Suprapubic skin (tissue), 4 donors: Measurements from ENCODE around the gene FBXL19. TPM values are rescaled to one million over a fixed set of nuclear protein-coding genes. Genes with fewer than 3 reads are reported as not detected.

Experiments used
- DNase-seq, 2 donors: peaks; one replicate each; pipeline ENCODE4 v3.0.0-alpha.2; 2019; ENCODE audit warnings: low spot score in 2 of 2
- H3K27ac ChIP-seq: fragments of 200-600 bp; sonication (generic); one replicate; pipeline ENCODE4 v1.5.1; 2019
- H3K27me3 ChIP-seq: fragments of 200-600 bp; sonication (generic); one replicate; pipeline ENCODE4 v1.5.1; 2019
- H3K36me3 ChIP-seq: fragments of 200-600 bp; sonication (generic); one replicate; pipeline ENCODE4 v1.5.1; 2019
- H3K4me1 ChIP-seq: fragments of 200-600 bp; sonication (generic); one replicate; pipeline ENCODE4 v1.5.1; 2019
- H3K4me3 ChIP-seq: fragments of 200-600 bp; sonication (generic); one replicate; pipeline ENCODE4 v1.5.1; 2019; ENCODE audit warnings: mild to moderate bottlenecking
- H3K9me3 ChIP-seq: fragments of 200-600 bp; sonication (generic); one replicate; pipeline ENCODE4 v1.5.1; 2019
- CTCF ChIP-seq, 2 donors: fragments of 200-600 bp in 1 of 2; fragments of 450-650 bp in 1 of 2; sonication (generic) in 1 of 2; IDR thresholded peaks; one replicate each; pipeline ENCODE4 v1.5.1; 2016 to 2019; ENCODE audit warnings: antibody characterized with exemption in 2 of 2, mild to moderate bottlenecking in 1 of 2, moderate library complexity in 1 of 2
- EP300 ChIP-seq: sonication (generic); formaldehyde crosslinking; IDR thresholded peaks from one replicate; pipeline ENCODE4 v1.6.1; 2017; ENCODE audit warnings: antibody characterized with exemption
- POLR2A ChIP-seq, 2 donors: fragments of 450-650 bp; IDR thresholded peaks; one replicate each; pipeline ENCODE4 v1.6.1; 2017; ENCODE audit warnings: antibody characterized with exemption in 2 of 2, mild to moderate bottlenecking in 2 of 2, moderate library complexity in 2 of 2
- POLR2AphosphoS5 ChIP-seq, 3 donors: sonication (generic); formaldehyde crosslinking; IDR thresholded peaks; one replicate each; pipeline ENCODE4 v1.6.1; 2017; ENCODE audit warnings: antibody characterized with exemption in 3 of 3
- WGBS: methylation state at CpG from one replicate; pipeline ENCODE4 v1.1.5; 2018; 5-methylcytosine and 5-hydroxymethylcytosine counted together
- total RNA-seq, 4 donors: library from RNA; depleted of rRNA; stranded (reverse); fragments of >200 nt; gene quantifications; one replicate each; pipeline ENCODE4 v1.1.0, GENCODE V29; 2016

Gene FBXL19
- total RNA-seq, 4 donors from 2014 or later: 21.7 to 28.7 (median 24.5) TPM

- TF ChIP-seq CTCF (IDR thresholded peaks at IDR 0.05): no peak
- no peak for TF ChIP-seq POLR2A (IDR thresholded peaks at IDR 0.05)
- no peak for TF ChIP-seq EP300
- TF ChIP-seq POLR2AphosphoS5 (IDR thresholded peaks at IDR 0.05): no peak
- Histone ChIP-seq H3K4me1 (peaks cover 34% of the 10 kb centered on the region), H3K27me3 (no peaks in the 10 kb centered on the region), H3K27ac (no peak overlapping the region), H3K36me3 (peaks cover 46% of the 10 kb centered on the region), H3K4me3 (no peak overlapping the region), H3K9me3 (no peaks in the 10 kb centered on the region)
- 42% methylated on average over 11 of the region's 11 CpGs for WGBS
- DNase-seq: peak in 1 of 2 donors; percentile 74
Observed at GRCh38 chr16:30928390-30928789, 5.0 kb downstream of the FBXL19 start.

- Histone ChIP-seq H3K4me3 (no peak overlapping the region), H3K27me3 (no peaks in the 10 kb centered on the region), H3K27ac (no peak overlapping the region), H3K4me1 (peaks cover 30% of the 10 kb centered on the region), H3K36me3 (peaks cover 48% of the 10 kb centered on the region), H3K9me3 (no peaks in the 10 kb centered on the region)
- no peak for DNase-seq
- no peak for TF ChIP-seq CTCF (IDR thresholded peaks at IDR 0.05)
- no peak for TF ChIP-seq POLR2A (IDR thresholded peaks at IDR 0.05)
- no peak for TF ChIP-seq POLR2AphosphoS5 (IDR thresholded peaks at IDR 0.05)
- TF ChIP-seq EP300: no peak
- 64% methylated on average over 7 of the region's 7 CpGs for WGBS
Observed at GRCh38 chr16:30929167-30929566, 5.8 kb downstream of the FBXL19 start.

- Histone ChIP-seq H3K27ac (no peak overlapping the region), H3K36me3 (peaks cover 48% of the 10 kb centered on the region), H3K4me3 (no peak overlapping the region), H3K27me3 (no peaks in the 10 kb centered on the region), H3K4me1 (peaks cover 23% of the 10 kb centered on the region), H3K9me3 (no peaks in the 10 kb centered on the region)
- 92% methylated on average over 11 of the region's 35 CpGs for WGBS
- no peak for DNase-seq
- TF ChIP-seq POLR2AphosphoS5 (IDR thresholded peaks at IDR 0.05): no peak
- TF ChIP-seq EP300: no peak
- TF ChIP-seq POLR2A (IDR thresholded peaks at IDR 0.05): no peak
- no peak for TF ChIP-seq CTCF (IDR thresholded peaks at IDR 0.05)
Observed at GRCh38 chr16:30930160-30930571, 6.8 kb downstream of the FBXL19 start.

- H3K36me3 ChIP-seq: peaks cover 48% of the 10 kb centered on the region
- no peak overlapping the region for H3K27ac ChIP-seq
- TF ChIP-seq POLR2AphosphoS5 (IDR thresholded peaks at IDR 0.05): no peak
- no peak for TF ChIP-seq POLR2A (IDR thresholded peaks at IDR 0.05)
- no peak for TF ChIP-seq CTCF (IDR thresholded peaks at IDR 0.05)
- TF ChIP-seq EP300: no peak
- no peak for DNase-seq
- H3K4me3 ChIP-seq: no peak overlapping the region
- no peaks in the 10 kb centered on the region for H3K27me3 ChIP-seq
- WGBS: 72% methylated on average over 12 of the region's 12 CpGs
- H3K9me3 ChIP-seq: no peaks in the 10 kb centered on the region
- H3K4me1 ChIP-seq: peaks cover 19% of the 10 kb centered on the region
Observed at GRCh38 chr16:30931068-30931650, 7.8 kb downstream of the FBXL19 start.

- H3K4me3 ChIP-seq: no peak overlapping the region
- TF ChIP-seq POLR2A (IDR thresholded peaks at IDR 0.05): no peak
- peak; percentile 18 to 62 for TF ChIP-seq CTCF (IDR thresholded peaks at IDR 0.05)
- no peak for TF ChIP-seq POLR2AphosphoS5 (IDR thresholded peaks at IDR 0.05)
- H3K27ac ChIP-seq: no peak overlapping the region
- peaks cover 14% of the 10 kb centered on the region for H3K4me1 ChIP-seq
- DNase-seq: peak in 1 of 2 donors; percentile 71
- H3K9me3 ChIP-seq: no peaks in the 10 kb centered on the region
- WGBS: 63% methylated on average over 12 of the region's 12 CpGs
- H3K36me3 ChIP-seq: peaks cover 43% of the 10 kb centered on the region
- no peaks in the 10 kb centered on the region for H3K27me3 ChIP-seq
Observed at GRCh38 chr16:30934827-30935557, 11.6 kb downstream of the FBXL19 start.
